HG02970 (cell line): ENCODE measurements around the gene NUDT14.

ENCODE experiments used
- ATAC-seq: cut with Tn5 transposase; IDR thresholded peaks from one replicate; pipeline ENCODE4 v1.9.1; 2021; ENCODE audit warnings: mild to moderate bottlenecking, moderate library complexity, moderate number of reproducible peaks; ENCODE audit not compliant: unreplicated experiment, low FRiP score

The NUDT14 gene

GRCh38 chr14:105200074-105200473 is 19.0 kb upstream of the NUDT14 start:
- no peak for ATAC-seq

GRCh38 chr14:105199093-105199492 is 18.0 kb upstream of the NUDT14 start:
- no peak for ATAC-seq

- no peak for ATAC-seq
Observed at GRCh38 chr14:105198588-105198987, 17.5 kb upstream of the NUDT14 start.

GRCh38 chr14:105197211-105197641 is 16.1 kb upstream of the NUDT14 start:
- no peak for ATAC-seq

GRCh38 chr14:105196265-105196960 is 15.3 kb upstream of the NUDT14 start:
- no peak for ATAC-seq

- ATAC-seq, result no peak
Observed at GRCh38 chr14:105195522-105196264, 14.6 kb upstream of the NUDT14 start.

- no peak for ATAC-seq
Observed at GRCh38 chr14:105195051-105195450, 13.9 kb upstream of the NUDT14 start.

GRCh38 chr14:105193916-105194782 is 13.0 kb upstream of the NUDT14 start:
- ATAC-seq, result no peak

GRCh38 chr14:105192866-105193731 is 12.0 kb upstream of the NUDT14 start:
- ATAC-seq, result no peak

- ATAC-seq, result no peak
Observed at GRCh38 chr14:105187935-105188524, 6.9 kb upstream of the NUDT14 start.

- ATAC-seq, result no peak
Observed at GRCh38 chr14:105187116-105187515, 6.0 kb upstream of the NUDT14 start.

GRCh38 chr14:105185973-105186372 is 4.9 kb upstream of the NUDT14 start:
- ATAC-seq, result no peak

- no peak for ATAC-seq
Observed at GRCh38 chr14:105185001-105185400, 3.9 kb upstream of the NUDT14 start.

GRCh38 chr14:105184461-105184860 is 3.3 kb upstream of the NUDT14 start:
- ATAC-seq, result no peak

GRCh38 chr14:105182296-105183020 is 1.3 kb upstream of the NUDT14 start:
- ATAC-seq, result no peak

GRCh38 chr14:105181549-105182295 is 610 bp upstream of the NUDT14 start:
- ATAC-seq, result no peak

- no peak for ATAC-seq
Observed at GRCh38 chr14:105179191-105179590, 1.9 kb downstream of the NUDT14 start.

GRCh38 chr14:105178868-105179140 is 2.3 kb downstream of the NUDT14 start:
- no peak for ATAC-seq
